Stimulated activated CD4-positive, alpha-beta T cell treated with anti-CD3 and anti-CD28 coated beads, Interleukin-4, amount 100 ng/mL, for 1 hour (primary cell): ENCODE data around the gene PRXL2C.
"Not testable (repeated sequence)": the region's sequence is repeated elsewhere in the genome, so short reads cannot be mapped to it uniquely, and the experiment has no call there.

Experiments
- DNase-seq: peaks from one replicate; pipeline ENCODE4 v3.0.0-alpha.2; 2020

PRXL2C gene, protein sequence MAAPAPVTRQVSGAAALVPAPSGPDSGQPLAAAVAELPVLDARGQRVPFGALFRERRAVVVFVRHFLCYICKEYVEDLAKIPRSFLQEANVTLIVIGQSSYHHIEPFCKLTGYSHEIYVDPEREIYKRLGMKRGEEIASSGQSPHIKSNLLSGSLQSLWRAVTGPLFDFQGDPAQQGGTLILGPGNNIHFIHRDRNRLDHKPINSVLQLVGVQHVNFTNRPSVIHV

DNA sequence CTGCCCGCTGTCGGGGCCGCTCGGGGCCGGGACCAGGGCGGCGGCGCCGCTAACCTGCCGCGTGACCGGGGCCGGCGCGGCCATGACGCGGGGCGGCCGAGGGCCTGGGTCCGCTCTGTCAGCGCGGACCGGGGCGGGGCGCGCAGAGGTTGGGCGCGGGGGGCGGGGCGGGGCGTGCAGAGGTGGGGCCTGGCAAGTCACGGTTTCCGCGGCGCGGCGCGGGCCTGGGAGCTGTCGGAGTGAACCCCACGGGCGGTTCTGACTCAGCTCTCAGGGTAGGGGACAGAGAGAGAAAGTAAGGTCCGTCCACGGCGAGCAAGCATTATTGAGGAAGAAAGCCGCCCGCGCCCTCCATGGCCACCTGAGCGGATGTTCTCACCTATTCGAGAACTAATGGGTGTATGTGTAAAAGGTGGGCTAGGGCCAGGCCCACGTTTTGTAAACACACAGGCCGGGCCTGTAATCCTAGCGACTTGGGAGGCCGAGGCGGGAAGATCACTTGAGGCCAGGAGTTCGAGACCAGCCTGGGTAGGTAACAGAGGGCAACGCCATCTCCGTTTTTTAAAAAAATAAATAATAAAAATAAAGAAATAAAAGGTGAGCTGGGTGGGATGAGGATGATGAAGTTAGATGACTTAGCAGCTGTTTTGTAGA is at the start of gene PRXL2C:
PRXL2C (minus strand) TSS at position 120 of the 654 bp plus-strand sequence; CDS start at position 84, 36 bp downstream.
- peak; percentile 83 for DNase-seq

DNA sequence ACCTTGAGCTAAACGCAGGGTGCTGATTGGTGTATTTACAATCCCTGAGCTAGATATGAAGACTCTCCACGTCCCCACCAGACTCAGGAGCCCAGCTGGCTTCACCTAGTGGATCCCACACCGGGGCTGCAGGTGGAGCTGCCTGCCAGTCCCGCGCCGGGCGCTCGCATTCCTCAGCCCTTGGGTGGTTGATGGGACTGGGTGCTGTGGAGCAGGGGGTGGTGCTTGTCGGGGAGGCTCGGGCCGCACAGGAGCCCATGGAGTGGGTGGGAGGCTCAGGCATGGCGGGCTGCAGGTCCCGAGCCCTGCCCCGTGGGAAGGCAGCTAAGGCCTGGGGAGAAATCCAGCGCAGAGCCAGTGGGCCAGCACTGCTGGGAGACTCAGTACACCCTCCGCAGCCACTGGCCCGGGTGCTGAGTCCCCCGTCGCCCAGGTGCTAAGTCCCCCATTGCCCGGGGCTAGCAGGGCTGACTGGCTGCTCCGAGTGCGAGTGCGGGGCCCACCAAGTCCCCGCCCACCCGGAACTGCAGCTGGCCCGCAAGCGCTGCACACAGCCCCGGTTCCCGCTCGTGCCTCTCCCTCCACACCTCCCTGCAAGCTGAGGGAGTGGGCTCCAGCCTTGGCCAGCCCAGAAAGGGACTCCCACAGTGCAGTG is 45.7 kb upstream of the PRXL2C start:
- not testable (repeated sequence) for DNase-seq

DNA sequence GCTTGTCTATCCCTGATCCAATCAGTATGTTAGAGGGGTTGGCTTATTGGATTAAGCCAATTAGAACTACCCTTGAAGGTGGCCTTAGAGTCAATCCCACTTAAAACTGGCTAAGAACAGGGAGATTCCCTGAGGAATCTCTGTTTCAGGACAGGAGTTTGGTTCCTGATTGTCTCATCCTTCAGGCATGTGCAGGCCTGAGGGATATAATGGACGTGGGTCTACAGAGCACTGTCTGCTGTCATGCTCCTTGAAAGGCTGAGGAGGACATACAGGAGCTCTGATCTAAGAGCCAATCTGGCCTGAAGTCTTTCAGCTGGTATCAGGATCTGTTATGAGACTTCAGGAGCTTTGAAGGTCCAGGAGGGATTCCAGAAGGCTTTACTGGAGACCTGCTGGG is 36.2 kb upstream of the PRXL2C start:
- DNase-seq, result no peak

DNA sequence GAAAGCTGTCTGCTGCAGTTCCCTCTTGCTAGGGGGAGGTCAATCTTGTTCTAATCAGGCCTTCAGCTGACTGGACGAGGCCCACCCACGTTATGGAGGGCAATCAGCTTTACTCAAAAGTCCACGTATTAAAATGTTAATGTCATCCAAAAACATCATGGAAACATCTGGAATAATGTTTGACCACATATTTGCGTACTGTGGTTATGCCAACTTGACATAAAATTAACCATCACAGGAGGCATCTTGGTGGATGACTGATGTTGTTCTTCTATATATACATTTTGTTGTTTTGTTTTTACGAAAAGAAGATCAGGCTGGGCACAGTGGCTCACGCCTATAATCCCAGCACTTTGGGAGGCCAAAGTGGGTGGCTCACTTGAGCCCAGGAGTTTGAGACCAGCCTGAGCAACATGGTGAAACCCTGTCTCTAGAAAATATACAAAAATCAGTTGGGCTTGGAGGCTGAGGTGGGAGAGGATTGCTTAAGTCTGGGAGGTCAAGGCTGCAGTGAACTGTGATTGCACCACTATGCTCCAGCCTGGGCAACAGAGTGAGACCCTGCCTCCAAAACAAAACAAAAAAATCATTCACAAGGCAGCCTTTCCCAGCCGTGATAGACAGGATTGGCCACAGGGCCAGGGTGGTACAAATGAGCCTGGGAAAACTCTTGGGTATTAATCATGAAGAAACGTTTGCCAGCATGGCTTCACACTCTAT is 33.8 kb upstream of the PRXL2C start:
- DNase-seq, result no peak

DNA sequence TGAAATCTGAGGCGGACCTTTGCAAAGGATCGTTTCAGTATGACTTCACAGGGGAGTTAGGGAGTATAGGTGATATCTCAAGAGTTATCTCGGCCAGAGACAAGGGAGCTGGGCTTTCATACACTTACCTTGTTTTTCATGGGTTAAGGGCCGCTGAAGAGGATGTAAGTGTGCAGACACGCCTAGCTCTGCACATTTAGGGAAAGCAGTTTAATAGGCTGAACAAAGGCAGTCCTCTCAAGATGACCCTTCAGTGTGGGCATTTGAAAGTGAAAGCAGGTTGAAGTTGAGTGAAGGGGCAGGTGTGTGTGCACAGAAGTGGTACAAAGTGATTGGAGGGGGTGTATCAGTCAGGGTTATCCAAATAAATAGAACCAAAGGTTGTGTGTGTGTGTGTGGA is 33.1 kb upstream of the PRXL2C start:
- no peak for DNase-seq

DNA sequence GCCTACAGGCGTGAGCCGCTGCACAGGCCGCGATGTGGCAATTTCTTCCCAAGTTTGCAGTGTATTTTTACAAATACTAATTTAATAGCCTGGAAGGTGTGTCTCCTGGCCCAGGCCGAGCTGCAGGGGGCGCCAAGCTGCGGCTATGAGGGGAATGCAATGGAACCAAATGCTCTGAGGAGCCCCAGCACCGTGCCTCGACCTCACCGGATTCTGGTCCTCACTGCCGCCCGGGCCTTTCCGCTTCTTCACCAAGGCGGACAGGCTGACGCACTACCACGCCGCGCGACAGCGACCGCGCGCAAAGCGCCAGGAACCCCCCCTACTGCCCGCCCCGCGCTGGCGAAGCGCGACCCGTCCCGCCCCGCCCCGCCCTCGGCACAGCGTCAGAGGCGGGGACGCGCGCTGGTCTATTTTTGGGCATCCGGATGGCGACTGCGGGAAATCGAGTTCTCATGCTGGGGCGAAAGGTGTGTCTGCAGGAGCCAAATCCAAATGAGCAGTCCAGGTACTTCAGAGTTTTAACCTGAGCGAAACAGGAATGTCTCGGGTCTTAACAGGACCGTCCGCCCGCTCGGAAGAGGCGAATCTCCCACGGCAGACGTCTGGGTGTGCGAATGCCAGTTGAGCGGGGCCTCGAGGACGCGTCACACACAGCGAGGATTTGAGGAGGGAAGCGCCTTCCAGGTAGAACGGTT is 31.7 kb upstream of the PRXL2C start:
- DNase-seq, result peak; percentile 68

DNA sequence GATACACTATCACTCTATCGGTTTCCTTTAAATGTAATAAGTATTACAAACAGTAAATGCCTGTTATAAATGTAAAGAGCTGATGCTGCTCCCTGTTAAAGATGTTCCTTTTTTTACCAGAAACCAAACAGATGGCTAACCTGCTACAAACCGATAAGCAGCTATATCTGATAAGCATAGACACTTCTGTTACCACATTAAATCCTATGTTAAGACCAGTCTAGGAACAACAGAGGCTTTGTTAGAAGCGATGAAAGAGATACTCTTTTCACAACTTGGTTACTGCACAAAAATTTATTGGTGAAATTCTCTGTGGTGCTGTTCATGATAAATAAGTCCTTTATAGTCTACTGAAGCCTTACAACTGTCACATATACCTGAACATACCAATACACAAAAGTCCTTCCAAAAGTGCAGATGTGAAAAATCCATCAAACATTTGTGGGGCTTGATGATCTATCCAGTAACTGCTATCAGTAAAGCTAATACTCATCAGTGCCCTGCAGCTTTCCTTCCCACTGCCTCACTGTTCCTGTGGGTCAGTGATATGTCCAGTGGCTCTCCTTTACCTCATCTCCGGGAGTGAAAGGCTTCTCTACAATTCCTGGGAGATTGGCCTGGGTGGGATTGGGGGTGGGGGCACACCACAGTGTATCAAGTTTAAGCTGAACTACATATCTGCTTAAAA is 25.8 kb upstream of the PRXL2C start:
- DNase-seq, result no peak

DNA sequence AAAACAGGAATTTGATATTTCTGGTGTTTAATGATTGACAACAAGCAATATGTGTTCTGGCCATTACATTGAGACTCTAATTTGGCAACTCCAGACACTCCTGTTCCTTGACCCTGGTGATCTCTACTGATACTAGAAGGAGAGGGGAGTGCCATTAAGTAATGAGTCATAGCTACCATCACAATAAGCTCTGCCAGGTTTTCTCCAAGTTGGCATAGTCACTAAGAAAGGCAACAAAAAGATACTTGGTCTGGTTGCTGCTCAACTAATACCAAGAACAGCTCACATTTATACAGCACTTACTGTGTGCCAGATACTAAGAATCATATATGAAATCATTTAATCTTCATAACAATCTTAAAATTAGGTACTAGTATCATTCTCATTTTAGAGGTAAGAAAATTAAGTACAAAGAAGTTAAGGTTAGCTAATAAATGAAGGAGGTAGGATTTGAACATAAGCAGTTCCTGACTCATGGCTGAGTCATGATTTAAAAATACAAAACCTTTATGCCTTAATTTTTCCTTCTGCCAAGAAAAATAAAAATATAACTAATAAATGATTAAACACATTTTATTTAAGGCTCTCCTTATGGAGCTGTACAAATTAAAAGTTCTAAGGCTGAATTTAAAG is 19.9 kb upstream of the PRXL2C start:
- no peak for DNase-seq

DNA sequence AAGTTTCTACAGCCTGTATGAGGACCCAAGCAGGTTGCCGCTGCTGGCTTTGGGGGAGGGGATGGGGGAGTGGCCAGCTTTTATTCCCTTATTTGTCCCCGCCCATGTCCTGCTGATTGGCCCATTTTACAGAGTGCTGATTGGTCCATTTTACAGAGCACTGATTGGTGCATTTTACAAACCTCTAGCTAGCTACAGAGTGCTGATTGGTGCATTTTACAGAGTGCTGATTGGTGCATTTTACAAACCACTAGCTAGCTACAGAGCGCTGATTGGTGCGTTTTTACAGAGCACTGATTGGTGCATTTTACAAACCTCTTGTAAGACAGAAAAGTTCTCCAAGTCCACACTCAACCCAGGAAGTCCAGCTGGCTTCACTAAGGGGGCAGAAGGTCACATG is 18.7 kb upstream of the PRXL2C start:
- not testable (repeated sequence) for DNase-seq

DNA sequence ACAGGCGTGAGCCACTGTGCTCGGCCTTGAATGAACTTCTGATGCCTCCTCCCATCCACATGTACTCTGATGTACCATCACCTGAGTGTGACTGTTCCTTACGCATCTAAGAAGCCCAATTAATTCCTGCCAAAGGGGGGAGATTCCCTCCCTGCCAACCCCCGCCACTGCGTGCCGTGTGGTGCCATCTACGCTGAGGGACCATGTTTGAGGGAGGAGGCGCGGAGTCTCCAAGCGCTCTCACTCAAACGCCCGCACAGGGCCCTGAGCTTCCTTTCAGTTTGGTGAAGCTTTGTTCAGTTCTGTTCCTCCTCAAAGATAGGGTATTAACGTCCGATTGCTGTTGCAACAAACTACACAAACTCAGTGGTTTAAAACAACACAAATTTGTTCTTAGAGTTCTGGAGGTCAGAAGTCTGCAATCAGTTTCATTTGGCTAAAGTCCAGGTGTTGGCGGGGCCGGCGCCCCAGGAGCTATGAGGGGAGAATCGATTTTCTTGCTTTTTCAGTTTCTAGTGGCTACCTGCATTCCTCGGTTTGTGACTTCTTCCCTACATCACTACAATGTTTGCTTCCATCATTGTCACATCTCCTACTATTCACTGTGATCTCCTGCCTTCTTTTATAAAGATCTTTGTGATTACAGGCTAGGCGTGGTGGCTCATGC is 13.9 kb upstream of the PRXL2C start:
- no peak for DNase-seq

DNA sequence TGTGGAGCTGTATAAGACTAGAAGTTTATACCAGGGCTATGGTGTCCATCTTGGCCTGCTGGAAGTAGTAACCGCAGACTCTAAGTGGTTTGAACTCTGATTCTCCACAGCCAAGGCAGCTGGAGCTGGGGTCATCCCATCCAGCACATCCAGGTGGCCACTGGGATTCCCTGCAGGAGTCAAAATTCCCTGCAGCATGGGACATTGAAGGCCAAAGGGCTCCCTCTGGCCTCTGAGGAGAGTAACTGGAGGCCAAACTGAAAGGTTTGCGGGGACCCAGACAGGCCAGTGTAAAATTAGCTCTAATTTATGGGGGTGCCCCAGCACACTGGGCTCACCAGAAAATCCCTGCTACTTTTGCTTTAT is 12.2 kb upstream of the PRXL2C start:
- no peak for DNase-seq

DNA sequence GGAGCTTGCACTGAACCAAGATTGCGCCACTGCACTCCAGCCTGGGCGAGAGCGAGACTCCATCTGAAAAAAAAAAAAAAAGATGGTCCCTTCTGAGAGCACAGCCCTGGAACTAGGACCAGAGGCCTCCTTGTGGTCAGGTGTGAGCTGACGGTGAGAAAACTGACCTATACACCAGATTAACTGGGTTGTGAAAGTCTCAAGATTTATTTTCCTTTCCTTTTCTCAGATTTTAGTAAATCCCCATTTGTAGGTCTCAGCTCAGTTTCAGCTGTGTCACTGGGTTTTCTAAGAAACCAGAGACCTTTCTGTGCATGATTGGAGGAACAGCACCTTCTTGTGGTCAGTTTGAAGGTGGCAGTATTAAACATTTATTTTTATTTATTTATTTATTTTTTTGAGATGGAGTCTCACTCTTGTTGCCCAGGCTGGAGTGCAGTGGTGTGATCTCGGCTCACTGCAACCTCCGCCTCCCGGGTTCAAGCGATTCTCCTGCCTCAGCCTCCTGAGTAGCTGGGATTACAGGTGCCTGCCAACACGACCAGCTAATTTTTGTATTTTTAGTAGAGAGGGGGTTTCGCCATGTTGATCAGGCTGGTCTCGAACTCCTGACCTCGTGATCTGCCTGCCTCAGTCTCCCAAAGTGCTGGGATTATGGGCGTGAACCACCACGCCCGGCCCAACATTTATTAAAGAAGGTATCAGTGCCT is 11.7 kb upstream of the PRXL2C start:
- not testable (repeated sequence) for DNase-seq

DNA sequence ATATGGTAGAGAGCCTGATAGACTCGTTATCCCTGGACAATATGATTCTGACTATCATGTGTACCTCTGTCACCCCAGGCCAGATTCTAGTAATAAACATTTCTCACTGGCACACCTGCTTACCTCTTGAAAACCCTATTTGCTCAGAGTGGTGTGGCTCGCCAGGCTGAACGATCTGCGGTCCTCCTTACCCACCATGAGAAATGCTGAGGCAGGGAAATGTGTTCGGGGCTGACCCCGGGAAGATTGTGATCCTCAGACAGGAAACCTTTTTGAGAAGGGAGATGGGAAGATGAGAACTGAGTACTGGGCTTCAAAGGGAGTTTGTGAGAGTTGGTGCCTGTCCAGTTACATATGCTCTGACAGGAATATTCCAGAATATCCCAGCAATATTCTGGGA is 10.7 kb upstream of the PRXL2C start:
- no peak for DNase-seq

DNA sequence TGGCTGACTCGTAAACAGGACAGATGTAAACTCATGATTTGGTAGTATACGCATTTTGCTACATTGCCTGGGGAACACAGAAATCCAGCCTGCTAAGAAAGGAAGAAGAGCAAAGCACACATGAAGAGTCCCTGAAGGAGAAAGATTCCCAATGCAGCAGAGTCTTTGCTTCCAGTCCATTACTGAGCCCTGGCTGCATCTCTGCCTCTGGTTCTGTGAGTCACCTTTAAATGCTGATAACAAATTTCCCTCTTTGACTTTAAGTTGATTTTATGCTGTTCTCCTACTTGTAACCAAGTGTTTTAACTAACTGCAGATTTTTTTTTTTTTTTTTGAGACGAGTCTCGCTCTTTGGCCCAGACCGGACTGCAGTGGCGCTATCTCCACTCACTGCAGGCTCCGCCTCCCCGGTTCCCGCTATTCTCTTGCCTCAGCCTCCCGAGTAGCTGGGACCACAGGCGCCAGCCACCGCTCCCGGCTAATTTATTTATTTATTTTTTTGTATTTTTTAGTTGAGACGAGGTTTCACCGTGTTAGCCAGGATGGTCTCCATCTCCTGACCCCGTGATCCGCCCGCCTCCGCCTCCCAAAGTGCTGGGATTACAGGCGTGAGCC is 8.5 kb upstream of the PRXL2C start:
- DNase-seq, result no peak

DNA sequence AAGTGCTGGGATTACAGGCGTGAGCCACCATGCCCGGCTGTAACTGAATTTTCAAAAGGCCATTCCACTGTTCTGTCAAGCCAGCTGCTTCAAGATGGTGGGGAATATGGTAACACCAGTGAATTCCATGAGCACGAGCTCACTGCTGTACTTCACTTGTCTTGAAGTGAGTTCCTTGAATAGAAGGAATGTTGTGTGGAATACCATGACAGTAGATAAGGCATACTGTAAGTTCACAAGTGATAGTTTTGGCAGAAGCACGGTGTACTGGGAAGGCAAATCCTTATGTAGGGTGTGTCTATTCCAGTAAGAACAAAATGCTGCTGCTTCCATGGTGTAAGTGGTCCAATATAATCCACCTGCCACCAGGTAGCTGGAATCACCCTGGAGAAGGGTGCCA is 6.6 kb upstream of the PRXL2C start:
- no peak for DNase-seq

DNA sequence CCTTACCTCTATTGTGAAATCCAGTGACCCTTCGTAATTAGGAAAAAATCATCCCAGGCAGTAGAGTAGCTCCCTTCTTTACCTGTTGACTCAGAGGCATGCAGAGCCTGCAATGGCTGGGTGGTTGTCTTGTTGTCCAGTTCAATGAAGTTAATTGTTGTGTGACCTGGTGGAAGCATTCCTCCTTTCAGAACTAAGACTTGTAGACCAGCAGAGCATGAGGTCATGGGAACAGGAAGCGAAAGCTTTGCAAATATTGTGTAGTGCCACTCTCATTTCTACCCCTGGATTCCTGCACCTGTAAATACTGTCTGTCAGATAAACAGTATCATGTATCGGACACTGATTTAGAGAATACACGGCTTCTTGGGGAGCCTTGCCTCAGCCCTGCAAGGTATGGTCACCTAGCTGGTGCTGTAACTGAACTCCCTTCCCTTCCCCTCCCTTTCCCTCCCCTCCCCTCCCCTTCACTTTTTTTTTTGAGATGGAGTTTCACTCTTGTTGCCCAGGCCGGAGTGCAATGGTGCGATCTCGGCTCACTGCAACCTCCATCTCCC is 5.7 kb upstream of the PRXL2C start:
- DNase-seq, result no peak

DNA sequence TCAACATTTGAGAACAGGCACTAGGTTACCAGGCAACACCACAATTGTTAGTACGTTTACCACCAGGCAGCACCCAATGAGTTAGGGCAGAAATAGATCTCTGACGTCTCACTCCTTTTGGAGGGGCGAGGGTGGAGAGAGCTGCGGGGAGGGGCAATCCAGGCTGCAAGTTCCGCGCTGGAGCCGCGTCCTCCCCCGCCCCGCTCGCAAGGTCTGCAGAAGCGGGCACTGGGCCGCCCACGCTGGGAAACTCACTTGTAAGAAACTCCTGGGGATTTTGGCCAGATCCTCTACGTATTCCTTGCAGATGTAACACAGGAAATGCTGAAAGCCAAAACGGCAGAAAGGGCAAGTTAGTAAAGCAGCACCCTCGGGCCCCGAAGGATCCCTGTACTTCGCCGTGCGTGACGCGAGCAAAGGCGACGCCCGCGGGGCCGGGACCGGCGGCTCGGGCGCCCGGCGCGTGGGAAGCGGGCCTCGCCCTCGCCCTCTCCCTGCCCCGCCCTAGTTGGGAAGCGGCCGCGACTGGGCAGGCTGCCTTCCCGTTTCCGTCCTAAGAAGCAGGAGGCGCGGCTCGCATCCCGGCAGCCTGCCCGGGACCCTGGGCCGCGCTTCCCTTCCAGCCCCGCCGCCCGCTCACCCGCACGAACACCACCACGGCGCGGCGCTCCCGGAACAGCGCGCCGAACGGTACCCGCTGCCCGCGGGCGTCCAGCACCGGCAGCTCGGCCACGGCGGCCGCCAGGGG is 493 bp downstream of the PRXL2C start:
- peak; percentile 54 for DNase-seq

DNA sequence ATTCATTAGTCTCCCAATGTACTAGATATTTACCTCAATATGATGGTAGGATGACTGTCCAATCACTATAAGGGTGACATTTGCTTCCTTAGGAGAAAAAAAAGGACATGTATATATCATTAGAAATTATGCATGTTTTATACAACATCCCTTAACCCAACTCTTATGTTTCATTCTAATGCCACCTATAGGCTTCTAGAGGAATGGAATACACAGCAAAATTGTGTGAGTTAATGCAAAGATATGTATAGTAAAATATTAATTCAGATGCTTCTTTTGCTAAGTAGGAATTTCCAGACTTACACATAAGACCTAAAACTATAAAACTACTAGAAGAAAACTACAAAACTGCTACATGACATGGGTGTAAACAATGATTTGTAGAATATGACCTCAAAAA is 3.5 kb downstream of the PRXL2C start:
- no peak for DNase-seq
